ENCODE results near the gene ETV7.

DNA sequence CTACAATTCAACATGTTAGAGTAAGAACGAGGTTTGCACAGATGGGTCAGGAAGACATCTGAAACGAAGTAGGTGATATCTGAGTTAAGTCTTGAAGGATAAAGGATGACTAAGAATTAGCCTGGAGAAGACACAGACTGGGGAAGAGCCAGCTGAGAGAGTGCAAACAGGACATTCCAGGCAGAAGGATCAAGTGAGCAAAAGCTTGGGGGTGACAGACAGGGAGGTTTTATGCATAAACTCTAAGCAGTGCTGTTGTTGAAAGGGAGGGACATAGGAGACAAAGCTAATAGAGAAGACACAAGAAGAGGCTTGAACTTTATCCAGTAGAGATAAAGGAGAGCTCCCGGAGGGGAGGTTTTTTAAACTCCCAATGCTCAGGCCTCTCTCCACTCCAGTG is 15.0 kb upstream of the ETV7 start:
- TF ChIP-seq, protein P1, sequence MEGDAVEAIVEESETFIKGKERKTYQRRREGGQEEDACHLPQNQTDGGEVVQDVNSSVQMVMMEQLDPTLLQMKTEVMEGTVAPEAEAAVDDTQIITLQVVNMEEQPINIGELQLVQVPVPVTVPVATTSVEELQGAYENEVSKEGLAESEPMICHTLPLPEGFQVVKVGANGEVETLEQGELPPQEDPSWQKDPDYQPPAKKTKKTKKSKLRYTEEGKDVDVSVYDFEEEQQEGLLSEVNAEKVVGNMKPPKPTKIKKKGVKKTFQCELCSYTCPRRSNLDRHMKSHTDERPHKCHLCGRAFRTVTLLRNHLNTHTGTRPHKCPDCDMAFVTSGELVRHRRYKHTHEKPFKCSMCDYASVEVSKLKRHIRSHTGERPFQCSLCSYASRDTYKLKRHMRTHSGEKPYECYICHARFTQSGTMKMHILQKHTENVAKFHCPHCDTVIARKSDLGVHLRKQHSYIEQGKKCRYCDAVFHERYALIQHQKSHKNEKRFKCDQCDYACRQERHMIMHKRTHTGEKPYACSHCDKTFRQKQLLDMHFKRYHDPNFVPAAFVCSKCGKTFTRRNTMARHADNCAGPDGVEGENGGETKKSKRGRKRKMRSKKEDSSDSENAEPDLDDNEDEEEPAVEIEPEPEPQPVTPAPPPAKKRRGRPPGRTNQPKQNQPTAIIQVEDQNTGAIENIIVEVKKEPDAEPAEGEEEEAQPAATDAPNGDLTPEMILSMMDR (IDR thresholded peaks at IDR 0.05): no peak
- no peak for TF ChIP-seq POLR2AphosphoS5 (IDR thresholded peaks at IDR 0.05; ENCODE audit: low read depth, low read length)
- no peak for TF ChIP-seq MXI1 (IDR thresholded peaks at IDR 0.05; ENCODE audit: low read depth, low read length)
- no peak for TF ChIP-seq FOSL2 (IDR thresholded peaks at IDR 0.05; ENCODE audit: borderline replicate concordance, low read depth)
- no peak for TF ChIP-seq TAF1 (IDR thresholded peaks at IDR 0.05; ENCODE audit: borderline replicate concordance, low read depth, low read length)
- no peak for TF ChIP-seq EP300 (IDR thresholded peaks at IDR 0.05; ENCODE audit: borderline replicate concordance in 1 of 2, low read depth in 1 of 2, low read length in 1 of 2)
- no peak for TF ChIP-seq GABPA (IDR thresholded peaks at IDR 0.05; ENCODE audit: low read depth)
- TF ChIP-seq, protein P2, sequence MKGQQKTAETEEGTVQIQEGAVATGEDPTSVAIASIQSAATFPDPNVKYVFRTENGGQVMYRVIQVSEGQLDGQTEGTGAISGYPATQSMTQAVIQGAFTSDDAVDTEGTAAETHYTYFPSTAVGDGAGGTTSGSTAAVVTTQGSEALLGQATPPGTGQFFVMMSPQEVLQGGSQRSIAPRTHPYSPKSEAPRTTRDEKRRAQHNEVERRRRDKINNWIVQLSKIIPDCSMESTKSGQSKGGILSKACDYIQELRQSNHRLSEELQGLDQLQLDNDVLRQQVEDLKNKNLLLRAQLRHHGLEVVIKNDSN (IDR thresholded peaks at IDR 0.05; ENCODE audit: borderline replicate concordance, low read depth): no peak
- TF ChIP-seq RAD21 (IDR thresholded peaks at IDR 0.05; ENCODE audit: low read length): no peak
